Stimulated activated CD8-positive, alpha-beta memory T cell treated with anti-CD3 and anti-CD28 coated beads, Interleukin-15, amount 100 ng/mL, for 48 hours (primary cell): Measurements from ENCODE around the gene BCLAF1.
"Not testable (repeated sequence)": the region's sequence is repeated elsewhere in the genome, so short reads cannot be mapped to it uniquely, and the experiment has no call there.

ENCODE experiments used
- DNase-seq, 2 donors: peaks; one replicate each; pipeline ENCODE4 v3.0.0-alpha.2; 2020; ENCODE audit warnings: low read depth in 2 of 2

Gene BCLAF1

DNA sequence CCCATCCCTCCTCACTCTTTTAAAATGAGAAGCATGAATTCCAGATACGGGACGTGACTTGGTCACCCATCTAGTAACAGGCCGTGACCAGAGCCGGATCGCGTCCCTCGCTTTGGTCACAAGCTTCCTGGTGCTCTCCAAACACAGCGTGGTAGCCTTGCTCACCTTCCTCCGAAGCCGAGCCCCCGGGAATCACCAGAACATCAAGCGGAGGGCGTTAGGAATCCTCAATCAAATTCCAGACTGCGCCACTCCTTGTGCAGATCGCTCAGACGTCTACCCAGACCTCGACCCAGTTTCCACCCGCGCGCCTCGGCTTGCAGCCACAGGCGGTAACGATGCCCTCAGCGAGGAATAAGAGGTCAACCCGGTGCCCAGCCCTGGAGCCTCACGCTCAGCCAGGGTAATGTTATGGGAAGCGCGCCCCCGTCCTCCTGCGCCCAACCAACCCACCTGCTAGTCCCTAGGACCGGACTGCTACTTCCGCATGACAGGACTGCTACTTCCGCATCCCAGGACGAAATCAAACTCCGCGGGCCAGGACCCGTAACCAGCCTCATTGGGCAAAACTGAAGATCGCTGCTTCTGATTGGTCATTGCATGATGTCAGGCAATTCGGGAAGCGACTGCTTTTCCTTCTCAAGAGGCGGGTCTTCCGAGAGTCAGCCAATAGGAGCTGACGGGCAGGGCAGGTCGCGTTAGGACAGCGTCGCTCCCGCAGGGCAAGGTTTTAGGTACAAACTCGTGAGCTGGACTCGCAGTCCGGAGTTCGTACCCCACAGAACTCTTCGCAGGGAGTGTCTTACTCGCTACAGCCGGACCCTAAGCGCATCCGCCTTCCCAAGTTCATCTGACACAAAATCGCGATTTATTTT lies 39.6 kb downstream of the BCLAF1 start, which contains the start of gene MTFR2:
Gene MTFR2, minus strand, starts transcription at position 501 of the 875 bp plus-strand sequence. CDS start 1,212 bp downstream, outside the sequence.
- DNase-seq = peak; percentile 86 to 87

DNA sequence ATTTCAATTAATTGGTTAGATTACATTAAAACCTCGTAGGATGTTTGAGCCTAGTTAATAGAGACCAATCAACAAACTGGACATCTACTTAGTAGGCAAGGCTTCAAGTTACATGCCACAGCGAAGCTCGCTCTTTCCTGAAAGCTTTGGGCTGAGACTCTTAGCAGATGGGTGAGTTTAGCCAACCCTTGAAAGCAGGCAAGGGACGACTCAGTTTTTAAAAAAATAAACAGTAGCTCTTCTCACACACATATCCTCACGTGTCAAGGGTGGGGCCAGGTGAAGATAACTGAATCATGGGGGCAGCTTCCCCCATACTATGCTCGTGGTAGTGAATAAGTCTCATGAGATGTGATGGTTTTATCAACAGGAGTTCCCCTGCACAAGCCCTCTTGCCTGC lies 40.3 kb downstream of the BCLAF1 start:
- DNase-seq = no peak

DNA sequence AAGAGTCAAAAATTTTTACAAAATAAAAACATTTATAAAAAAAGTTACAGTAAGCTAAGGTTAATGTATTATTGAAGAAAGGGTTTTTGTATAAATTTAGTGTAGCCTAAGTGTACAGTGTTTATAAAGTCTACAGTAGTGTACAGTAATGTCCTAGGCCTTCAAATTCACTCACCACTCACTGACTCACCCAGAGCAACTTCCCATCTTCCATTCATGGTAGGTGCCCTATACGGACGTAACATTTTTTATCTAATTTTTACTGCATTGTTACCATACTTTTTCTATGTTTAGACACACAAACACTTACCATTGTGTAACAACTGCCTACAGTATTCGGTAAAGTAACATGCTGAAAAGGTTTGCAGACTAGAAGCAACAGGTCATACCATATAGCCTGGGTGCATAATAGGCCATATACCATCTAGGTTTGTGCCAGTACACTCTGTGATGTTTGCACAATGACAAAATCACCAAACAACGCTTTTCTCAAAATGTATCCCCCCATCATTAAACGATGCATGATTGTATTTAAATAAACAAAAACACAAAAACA lies 45.5 kb downstream of the BCLAF1 start:
- no peak for DNase-seq

DNA sequence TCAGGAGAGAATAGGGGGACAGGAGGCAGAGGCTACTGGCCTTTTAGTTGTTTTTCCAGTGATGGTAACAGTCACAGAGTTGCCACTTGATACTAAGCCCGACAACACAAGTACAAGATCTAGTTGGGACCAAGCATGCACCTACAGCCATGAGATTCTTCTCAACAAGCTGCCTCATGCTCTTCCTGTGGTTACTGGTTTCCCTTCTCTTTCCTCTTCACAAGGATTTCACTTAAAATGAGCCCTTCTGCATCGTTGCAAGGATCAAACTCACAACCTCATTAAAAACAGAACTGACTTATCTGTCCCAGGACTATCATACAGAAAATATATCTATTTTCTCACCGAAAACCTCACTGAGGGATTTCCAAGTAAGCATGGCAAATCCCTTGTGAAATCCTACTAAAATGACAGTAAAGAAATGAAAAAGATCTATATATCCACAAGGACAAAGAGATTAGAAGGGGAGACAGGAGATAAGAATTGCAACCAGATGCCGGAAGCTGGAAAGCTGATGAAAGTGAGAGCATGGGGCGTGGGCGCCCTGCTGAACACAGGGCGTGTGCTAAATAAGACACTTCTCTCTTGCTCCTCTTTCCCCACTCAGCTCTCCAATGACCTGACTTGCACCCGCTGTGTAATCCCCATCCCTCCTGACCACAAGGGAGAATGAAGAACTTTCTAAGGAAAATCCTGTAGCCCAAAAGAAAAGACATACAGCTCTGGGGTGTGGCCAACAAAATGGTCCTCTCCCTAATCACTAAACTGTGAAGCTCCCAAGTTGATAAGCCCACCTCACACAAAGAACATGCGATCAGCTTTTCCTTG lies 53.0 kb downstream of the BCLAF1 start:
- DNase-seq = no peak

DNA sequence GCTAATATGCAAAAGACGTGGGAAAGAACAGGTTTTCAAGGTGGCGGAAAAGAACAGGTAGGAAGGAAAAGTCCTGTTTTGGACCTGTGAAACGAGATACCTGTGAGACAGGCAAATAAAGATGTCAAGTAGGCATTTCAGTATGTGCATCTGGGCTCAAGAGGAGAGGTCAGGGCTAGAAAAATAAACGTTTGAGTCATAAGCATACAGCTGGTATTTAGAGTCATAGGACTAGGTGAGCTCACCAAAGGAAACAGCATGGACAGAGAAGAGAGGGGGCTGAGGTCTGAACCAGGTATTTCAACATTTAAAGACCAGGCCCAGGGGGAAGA lies 54.4 kb downstream of the BCLAF1 start:
- DNase-seq = no peak

DNA sequence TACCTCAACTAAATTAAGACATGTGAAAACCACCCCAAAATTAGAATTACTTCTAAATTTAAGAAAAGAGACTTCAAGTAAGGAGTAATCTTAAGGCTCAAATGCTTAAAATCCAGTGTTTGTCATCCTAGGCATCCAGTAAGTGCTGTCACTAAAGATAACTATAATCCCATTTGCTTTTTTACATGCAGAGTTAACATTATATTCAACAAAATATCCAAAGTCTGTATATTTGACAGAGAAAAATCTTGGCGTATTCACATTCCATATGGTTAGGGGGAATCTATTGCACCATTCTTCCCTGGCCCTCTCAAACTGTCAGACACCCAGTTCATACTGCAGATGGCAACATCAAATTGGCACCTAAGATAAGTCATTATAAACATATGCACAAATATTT lies 56.9 kb downstream of the BCLAF1 start:
- no peak for DNase-seq

DNA sequence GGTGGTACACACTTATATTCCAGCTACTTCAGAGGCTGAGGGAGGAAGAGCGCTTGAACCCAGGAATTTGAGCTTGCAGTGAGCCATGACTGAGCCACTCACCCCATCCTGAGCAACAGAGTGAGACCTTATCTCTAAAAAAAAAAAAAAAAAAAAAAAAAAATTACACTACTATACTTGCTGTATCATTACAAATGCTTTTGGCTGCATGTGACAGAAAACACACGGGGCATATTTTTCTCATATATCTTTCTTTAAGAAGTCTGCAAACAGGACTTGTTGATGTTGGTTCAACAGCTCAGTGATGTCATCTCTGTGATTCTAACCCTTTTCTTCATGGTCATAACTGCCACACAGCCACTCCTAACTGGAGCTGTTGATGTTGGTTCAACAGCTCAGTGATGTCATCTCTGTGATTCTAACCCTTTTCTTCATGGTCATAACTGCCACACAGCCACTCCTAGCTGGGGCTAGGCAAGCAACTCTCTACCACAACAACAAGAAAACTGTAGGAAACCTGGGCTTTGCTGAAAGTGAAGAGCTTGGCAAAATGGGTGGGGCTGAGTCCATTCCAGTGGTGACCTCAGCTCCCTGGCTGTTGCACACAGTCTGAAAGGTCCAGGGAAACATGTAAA lies 59.3 kb downstream of the BCLAF1 start:
- DNase-seq = no peak

DNA sequence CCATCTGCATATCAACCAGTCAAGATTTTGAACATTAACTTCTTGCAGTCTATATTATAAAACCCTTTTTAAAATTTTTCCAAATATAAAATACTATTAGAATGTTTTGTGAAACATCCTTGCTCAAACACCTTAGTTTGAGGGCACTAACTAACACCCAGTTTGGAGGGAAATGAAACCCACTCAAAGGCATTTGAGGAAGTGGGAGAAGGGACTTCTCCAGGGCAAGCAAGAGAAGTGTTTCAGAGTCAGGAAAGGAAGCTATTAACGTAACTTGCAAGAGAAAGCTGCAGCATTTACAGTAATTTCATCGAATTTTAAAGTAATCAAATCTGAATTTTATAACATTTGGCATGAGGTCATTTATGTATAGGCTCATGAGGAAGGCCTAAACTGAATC lies 60.8 kb downstream of the BCLAF1 start:
- DNase-seq = no peak

DNA sequence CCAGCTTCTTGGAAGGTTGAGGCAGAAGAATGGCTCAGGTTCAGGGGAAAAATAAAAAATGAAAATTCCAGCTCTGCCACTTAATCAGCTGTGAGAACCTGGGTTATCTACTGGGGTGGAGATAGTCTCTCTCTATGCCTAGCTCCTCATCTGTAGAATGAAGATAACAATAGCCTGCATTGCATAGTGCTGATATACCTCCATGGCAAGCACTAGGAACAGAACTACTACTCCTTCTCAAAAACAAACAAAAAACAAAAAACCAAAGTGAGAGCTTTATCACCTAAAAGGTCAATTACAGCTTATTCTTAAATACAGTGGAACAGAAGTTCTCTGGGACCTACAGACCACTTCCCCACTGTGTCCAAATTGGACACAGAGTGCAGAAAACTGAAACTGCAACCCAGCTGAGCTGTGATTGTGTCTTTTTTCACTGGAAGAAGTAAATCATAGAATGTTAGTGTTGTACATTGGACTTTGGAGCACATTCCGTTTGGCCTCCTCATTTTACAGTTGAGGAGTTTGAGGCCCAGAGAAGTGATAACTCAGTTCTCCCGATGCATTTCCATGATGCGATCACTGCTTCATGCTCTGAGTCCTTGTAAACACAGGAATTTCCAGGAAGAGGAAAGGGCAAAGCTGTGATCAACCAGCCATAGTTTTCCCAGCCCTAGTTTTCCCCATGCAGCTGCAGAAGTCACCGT lies 62.8 kb downstream of the BCLAF1 start:
- no peak for DNase-seq

DNA sequence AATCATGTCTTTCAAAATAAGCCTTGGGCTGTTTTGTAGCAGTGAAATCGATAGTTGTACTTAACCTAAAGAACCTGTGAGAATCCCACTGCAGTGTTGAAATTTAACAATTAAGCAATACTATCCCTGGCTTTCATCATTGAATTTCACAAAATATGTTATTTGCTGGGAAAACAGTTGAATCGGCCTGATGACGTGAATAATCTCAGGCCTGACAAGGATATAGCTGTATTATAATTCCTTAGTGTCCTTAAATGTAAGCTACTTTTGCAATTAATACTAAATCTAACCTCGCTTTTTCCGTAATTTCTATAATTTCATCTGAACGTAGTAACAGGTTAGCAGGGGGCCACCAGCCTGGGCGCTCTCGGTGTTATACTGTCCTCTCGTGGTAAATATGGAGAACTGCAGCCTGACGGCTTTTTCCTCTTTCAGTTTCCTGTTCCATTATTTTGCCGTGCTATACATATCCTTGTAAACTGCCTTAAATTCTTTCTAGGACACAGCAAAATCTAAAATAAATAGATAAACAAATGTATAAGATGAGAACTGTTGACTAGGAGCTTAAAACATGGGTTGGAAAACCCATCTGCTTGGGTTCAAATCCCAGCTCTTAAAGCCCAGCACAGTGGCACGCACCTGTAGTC lies 63.5 kb downstream of the BCLAF1 start:
- DNase-seq = no peak

DNA sequence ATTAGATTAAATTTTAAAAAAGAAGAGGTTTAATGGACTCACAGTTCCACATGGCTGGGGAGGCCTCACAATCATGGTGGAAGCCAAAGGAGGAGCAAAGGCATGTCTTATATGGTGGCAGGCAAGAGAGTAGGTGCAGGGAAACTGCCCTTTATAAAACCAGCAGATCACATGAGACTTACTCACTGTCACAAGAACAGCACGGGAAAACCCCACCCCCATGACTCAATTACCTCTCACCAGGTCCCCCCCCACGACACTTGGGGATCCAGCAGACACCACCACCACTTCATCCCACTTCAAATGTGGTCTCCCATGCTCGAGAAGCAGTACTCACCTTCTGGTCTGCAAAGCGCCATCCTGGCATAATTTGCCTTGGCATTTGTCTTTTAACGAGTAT lies 64.2 kb downstream of the BCLAF1 start:
- DNase-seq = peak in 1 of 2 donors; percentile 14

DNA sequence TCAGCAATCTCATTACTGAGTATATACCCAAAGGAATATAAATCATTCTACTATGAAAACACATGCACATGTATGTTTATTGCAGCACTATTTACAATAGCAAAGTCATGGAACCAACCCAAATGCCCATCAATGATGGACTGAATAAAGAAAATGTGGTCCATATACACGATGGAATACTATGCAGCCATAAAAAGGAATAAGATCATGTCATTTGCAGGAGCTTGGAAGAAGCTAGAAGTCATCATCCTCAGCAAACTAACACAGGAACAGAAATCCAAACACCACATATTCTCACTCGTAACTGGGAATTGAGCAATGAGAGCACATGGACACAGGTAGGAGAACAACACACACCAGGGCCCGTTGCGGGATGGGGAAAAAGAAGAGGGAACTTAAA lies 64.7 kb downstream of the BCLAF1 start:
- DNase-seq = not testable (repeated sequence)

DNA sequence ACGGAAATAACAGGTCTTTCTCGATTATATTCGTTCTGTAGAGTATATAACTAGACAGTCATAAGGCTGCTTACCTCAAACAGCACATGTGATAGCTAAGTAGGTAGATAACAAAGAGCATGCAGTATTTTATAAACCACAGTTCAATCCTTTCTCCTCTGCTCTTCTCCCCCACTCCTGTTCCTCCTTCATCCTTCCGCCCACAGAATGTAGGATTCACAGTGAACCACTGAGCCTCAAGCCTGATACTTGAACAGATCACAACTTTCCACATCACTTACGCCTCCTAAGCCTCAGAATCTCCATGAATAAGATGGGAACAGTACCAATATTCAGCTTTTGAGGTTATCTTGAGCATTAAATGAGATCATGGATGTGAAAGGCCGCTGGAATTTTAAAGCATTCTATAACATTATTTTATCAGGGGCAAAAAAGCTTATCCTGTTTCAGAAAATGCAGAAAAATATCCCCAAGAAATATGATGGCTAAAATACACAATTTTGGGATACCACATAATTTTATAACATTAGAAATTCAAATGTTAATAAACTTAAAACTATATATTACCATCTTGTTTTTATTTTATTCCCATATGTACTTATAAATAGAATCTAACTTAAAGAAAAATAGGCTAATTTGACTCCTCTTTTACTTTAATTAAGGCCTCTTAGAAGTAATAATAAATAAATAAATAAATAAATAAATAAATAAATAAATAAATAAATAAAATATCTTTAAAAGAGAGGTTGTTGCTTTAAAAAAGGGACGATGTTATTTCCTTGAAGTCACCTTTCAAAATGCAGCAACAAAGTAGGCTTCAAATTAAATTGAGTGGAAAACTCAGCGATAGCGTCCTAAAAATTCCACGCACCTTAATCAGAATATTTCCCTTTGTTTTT lies 72.9 kb downstream of the BCLAF1 start:
- DNase-seq = no peak

DNA sequence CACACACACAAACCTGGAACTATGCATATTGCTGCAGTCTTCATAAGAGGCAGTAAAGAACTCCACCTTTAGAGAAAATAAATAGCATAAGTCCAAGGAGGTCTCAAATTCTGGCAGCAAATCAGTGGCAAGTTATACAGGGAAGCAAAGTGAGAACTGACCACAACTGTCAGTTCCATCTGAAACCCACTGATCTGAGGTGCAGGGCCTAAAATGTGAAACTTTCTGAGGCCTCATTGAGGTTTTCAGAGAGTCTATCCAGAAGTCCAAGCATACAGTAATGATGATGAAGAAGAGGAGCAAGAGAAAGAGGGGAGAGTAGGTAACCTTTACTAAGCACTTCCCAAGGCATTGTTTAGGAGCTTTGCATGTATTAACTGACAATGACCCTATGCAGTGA lies 75.8 kb downstream of the BCLAF1 start:
- no peak for DNase-seq

DNA sequence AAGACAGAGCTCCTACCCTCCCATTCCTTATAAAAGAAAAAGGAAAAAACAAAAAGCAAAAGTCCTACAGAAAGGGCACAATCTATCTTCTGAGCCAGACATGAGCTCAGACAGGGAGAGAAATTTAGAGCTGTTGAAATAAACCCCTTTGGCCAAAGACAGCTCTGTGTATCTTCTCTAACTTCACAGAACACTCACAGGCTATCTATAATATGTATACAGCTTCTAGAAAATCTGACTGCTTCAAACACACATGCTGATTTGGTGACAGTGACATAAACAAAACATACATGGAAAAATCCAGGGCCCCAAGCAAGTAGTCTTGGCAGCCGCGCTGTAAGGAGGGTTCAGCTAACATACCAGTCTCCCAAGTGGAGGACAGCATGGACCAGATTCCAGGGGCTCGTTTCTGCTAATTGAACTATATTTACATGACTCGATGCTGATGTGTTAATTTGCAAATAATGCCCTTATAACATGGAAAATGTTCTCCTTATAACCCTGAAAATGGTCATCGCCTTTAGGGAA lies 76.6 kb downstream of the BCLAF1 start:
- no peak for DNase-seq

DNA sequence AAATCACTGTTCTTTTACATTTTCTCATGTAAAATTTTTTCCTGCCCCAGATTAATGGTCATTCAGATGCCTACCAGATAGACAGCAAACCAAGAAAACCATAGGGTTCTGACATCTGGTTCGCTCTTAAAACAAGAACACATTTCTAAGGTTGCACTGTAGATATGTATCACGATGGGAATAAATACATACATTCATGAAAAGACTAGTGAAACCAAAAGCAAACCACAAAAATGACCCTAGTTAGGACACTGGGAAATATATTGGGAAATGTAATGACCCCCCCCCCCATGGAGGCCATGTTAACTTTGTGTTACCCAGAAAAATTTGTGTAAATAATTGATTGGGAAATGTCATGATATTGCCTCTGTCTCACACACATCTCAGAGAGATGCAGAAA lies 77.0 kb downstream of the BCLAF1 start:
- no peak for DNase-seq

DNA sequence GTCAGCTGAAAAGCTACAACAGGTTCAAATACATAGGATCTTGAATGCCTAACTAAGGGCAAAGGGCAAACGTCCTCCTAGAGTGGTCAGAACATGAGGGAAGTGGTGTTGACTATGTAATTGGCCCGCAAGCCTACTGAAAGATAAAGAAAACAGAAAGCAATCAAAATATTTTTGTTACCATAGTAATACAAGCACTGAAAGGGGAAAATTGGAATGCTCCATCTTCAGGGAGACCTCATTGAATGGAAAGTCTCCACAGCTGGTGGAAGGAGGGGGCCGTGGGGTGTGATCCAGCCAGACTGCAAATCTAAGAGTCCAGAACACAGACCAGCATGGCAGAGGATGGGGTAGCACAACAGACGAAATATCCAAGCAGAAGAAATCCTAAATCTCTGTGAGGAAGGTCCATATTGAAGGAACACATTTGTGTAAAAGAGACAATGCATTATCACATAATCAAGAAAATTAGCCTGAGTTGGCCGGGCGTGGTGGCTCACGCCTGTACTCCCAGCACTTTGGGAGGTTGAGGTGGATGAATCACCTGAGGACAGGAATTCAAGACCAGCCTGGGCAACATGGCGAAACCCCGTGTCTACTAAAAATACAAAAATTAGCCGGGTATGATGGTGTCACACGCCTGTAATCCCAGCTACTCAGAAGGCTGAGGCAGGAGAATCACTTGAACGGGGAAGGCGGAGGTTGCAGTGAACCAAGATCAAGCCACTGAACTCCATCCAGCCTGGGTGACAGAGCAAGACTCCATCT lies 79.1 kb downstream of the BCLAF1 start:
- DNase-seq = no peak

DNA sequence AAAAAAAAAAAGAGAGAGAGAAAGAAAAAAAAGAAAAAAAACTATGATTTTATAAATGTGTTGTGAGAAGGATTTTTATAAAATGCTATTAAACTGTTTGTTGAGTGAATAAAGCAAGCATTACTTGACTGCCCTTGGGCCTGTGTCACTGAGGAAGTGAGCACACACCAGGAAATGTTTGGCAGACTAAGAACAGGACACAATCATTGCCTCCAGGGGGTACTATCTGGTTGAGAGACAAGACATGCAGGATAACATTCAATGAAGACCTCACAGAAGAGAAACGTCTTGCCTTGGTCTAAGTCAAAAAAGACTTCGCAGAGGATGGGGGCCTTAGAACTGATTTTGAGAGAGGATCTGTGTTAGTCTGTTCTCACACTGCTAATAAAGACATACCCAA lies 80.2 kb downstream of the BCLAF1 start:
- DNase-seq = no peak

DNA sequence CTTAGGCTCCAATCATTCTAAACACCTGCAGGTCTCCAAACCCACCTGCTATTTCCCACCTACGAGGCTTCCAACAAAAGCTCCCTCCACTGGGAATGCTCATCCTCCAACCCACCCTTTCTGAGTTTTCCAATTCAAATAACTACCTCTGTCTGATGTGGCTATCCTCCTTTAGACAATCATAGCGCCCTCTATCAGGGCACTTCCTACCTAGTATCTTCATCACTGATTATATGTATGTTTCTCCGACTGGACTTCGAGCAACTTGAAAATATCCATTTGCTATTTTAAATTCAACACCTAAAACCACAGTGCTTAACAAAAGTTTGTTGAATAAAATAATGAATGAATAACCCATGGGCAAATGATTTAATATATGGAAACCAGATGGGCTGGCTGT lies 80.9 kb downstream of the BCLAF1 start:
- no peak for DNase-seq
